Pancreas (tissue), 10 donors: ENCODE data around the gene ZNF93. TPM values are rescaled to one million over a fixed set of nuclear protein-coding genes. Genes with fewer than 3 reads are reported as not detected.
"Not testable (repeated sequence)": the region's sequence is repeated elsewhere in the genome, so short reads cannot be mapped to it uniquely, and the experiment has no call there.

Experiments
- ATAC-seq, 4 donors: fragments of 200-7000 bp; cut with Tn5 transposase; one replicate each; pipeline versions ENCODE4 v1.8.0 to v1.9.1; 2020; ENCODE audit warnings: mild to moderate bottlenecking in 4 of 4, moderate library complexity in 4 of 4
- DNase-seq, 6 donors: peaks; one replicate each; pipeline ENCODE4 v3.0.0-alpha.2; 2020
- FAIRE-seq: peaks from 2 replicates; lab custom pipeline; 2012; peaks lifted over from hg19 to GRCh38; lab: Jason Lieb, UNC
- H3K27ac ChIP-seq, 4 donors: fragments of 200-600 bp; sonication (generic); 1 replicate in 3 of 4; 2 replicates in 1 of 4; pipeline versions ENCODE4 v1.5.0 to v1.8.0; 2020
- H3K27me3 ChIP-seq, 4 donors: fragments of 200-600 bp; one replicate each; pipeline ENCODE4 v1.8.0; 2021
- H3K36me3 ChIP-seq, 3 donors: fragments of 200-600 bp; sonication (generic) in 1 of 3; one replicate each; pipeline versions ENCODE4 v1.5.0 to v1.8.0; 2020 to 2021
- H3K4me1 ChIP-seq, 3 donors: fragments of 200-600 bp; one replicate each; pipeline ENCODE4 v1.8.0; 2021
- H3K4me3 ChIP-seq, 4 donors: fragments of 200-600 bp; sonication (generic) in 2 of 4; one replicate each; pipeline versions ENCODE4 v1.5.0 to v1.8.0; 2020 to 2021
- H3K9me3 ChIP-seq, 4 donors: fragments of 200-600 bp; one replicate each; pipeline ENCODE4 v1.8.0; 2021
- WGBS, 2 donors: extraction: QIAGEN DNeasy Blood & Tissue Kit; methylation state at CpG; one replicate each; pipeline ENCODE4 v1.1.7; 2013; 5-methylcytosine and 5-hydroxymethylcytosine counted together
- intact Hi-C, 3 donors: fragments of 100-400 bp; cut with DNase I; formaldehyde crosslinking; loops; one replicate each; pipeline versions ENCODE4 v1.11.1 to v1.14.2; 2022
- polyA plus RNA-seq, 2 donors: library from polyadenylated mRNA; stranded (reverse); fragments of 200-250 nt; gene quantifications; one replicate each; pipeline ENCODE4 v1.2.3, GENCODE V29; 2013
- total RNA-seq, 6 donors: library from RNA; stranded (reverse); fragmentation: NEBNext Ultra II Directional in 4 of 6; extraction: Animal tissue kit (Norgen Biotek cat#: 25700) in 4 of 6; gene quantifications; one replicate each; pipeline versions ENCODE4 v1.2.1 to v1.2.4, GENCODE V29; 2021 to 2023
- TF ChIP-seq, protein P1 (sequence below), 4 donors: fragments of 200-600 bp; sonication (generic) in 3 of 4; IDR thresholded peaks; one replicate each; pipeline versions ENCODE4 v1.5.0 to v1.8.0; 2021; ENCODE audit warnings: antibody characterized with exemption in 4 of 4
- donor health status: healthy with polysubstance abuse.
- donor health status: DM: no; HTN: no; CAD: no; lungs with moderate emphysema.
- donor health status: DM: no; HTN: no; CAD: no.
- donor health status: control.
- donor health status: control.
- donor health status: Bipolar disorder and iron deficiency.
- donor health status: DM: yes; HTN: yes; CAD: no.
- donor health status: DM: no; HTN: no; CAD: no.
- donor health status: DM: no; HTN: no; CAD: no.
- donor health status: DM: yes; HTN: yes; CAD: no.

The ZNF93 gene
- total and polyA plus RNA-seq, 8 donors, result 1.8 to 3.4 (median 2.7) TPM

DNA sequence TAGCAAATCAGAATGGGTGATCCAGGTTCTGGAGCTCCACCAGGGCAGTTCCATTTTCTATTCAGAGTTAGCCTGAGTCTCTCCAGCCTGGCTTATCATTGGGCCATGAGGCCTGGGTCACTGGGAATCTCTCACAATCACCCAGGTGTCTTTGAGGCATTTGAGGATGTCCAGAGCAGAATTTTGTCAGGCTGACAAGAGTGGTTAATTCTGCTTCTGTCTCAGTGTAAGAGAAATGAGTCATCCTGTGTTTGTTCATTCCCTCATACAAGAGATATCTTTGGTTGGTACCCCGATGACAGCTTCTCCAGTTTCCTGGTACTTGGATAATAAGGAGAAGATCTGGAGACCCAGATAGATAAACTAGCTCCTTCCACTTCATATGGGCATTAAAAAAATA, 10.4 kb downstream of the ZNF93 start:
- intact Hi-C loops, result no loop called here
- 71 to 81% methylated on average over 1 of the region's 1 CpG for WGBS, 2 donors
- ATAC-seq (no peak), DNase-seq (no peak), FAIRE-seq (no peak)
- TF ChIP-seq, protein P1, sequence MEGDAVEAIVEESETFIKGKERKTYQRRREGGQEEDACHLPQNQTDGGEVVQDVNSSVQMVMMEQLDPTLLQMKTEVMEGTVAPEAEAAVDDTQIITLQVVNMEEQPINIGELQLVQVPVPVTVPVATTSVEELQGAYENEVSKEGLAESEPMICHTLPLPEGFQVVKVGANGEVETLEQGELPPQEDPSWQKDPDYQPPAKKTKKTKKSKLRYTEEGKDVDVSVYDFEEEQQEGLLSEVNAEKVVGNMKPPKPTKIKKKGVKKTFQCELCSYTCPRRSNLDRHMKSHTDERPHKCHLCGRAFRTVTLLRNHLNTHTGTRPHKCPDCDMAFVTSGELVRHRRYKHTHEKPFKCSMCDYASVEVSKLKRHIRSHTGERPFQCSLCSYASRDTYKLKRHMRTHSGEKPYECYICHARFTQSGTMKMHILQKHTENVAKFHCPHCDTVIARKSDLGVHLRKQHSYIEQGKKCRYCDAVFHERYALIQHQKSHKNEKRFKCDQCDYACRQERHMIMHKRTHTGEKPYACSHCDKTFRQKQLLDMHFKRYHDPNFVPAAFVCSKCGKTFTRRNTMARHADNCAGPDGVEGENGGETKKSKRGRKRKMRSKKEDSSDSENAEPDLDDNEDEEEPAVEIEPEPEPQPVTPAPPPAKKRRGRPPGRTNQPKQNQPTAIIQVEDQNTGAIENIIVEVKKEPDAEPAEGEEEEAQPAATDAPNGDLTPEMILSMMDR (IDR thresholded peaks at IDR 0.05), result no peak
- Histone ChIP-seq H3K4me1 (no peaks in the 10 kb centered on the region), H3K4me3 (no peak overlapping the region), H3K9me3 (no peaks in the 10 kb centered on the region), H3K36me3 (no peaks in the 10 kb centered on the region), H3K27me3 (no peaks in the 10 kb centered on the region), H3K27ac (no peak overlapping the region)

DNA sequence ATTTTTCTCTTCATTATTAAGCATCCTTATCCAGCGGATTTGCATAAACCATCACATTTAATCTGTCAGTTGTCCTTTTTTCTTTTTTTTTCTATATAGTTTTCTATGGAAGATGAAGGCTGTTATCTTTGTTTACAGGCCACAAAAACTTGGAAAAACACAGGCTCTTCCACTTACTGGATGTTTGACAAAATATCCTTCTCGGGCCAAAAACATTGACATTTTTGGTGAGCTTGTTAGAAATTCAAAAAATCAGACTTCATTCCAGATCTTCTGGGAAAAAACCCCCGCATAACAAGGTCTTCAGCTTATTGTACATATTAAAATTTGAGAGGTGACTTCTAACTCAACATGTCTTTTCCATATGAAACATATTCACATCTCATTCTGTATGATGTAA, 13.8 kb downstream of the ZNF93 start:
- 56 to 61% methylated on average over 3 of the region's 3 CpGs for WGBS, 2 donors
- TF ChIP-seq, protein P1 (IDR thresholded peaks at IDR 0.05), result no peak
- FAIRE-seq, result no peak
- H3K36me3 ChIP-seq, result no peaks in the 10 kb centered on the region
- H3K27me3 ChIP-seq, result no peaks in the 10 kb centered on the region
- no peaks in the 10 kb centered on the region for H3K9me3 ChIP-seq
- intact Hi-C loops, result no loop called here
- no peaks in the 10 kb centered on the region for H3K4me1 ChIP-seq
- DNase-seq, result no peak
- ATAC-seq, result no peak
- no peak overlapping the region for H3K4me3 ChIP-seq
- H3K27ac ChIP-seq, result no peak overlapping the region

DNA sequence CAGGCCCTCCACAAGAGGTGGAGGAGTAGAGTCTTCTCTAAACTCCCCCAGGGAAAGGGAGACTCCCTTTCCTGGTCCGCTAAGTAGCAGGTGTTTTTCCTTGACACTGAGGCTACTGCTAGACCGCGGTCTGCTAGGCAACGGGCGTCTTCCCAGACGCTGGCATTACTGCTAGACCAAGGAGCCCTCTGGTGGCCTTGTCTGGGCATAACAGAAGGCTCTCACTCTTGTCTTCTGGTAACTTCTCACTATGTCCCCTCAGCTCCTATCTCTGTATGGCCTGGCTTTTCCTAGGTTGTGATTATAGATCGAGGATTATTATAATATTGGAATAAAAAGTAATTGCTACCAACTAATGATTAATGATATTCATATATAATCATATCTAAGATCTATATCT, 29.7 kb downstream of the ZNF93 start:
- H3K27ac ChIP-seq, FAIRE-seq, H3K9me3 ChIP-seq, H3K4me3 ChIP-seq, intact Hi-C loops, H3K27me3 ChIP-seq, ATAC-seq, H3K4me1 ChIP-seq, H3K36me3 ChIP-seq: not testable (repeated sequence)
- peak; percentile 32 to 83 (median 62) for DNase-seq
- TF ChIP-seq, protein P1 (IDR thresholded peaks at IDR 0.05), result peak; percentile 28 to 60 (median 34)
- WGBS, 2 donors, result 44 to 46% methylated on average over 7 of the region's 7 CpGs

DNA sequence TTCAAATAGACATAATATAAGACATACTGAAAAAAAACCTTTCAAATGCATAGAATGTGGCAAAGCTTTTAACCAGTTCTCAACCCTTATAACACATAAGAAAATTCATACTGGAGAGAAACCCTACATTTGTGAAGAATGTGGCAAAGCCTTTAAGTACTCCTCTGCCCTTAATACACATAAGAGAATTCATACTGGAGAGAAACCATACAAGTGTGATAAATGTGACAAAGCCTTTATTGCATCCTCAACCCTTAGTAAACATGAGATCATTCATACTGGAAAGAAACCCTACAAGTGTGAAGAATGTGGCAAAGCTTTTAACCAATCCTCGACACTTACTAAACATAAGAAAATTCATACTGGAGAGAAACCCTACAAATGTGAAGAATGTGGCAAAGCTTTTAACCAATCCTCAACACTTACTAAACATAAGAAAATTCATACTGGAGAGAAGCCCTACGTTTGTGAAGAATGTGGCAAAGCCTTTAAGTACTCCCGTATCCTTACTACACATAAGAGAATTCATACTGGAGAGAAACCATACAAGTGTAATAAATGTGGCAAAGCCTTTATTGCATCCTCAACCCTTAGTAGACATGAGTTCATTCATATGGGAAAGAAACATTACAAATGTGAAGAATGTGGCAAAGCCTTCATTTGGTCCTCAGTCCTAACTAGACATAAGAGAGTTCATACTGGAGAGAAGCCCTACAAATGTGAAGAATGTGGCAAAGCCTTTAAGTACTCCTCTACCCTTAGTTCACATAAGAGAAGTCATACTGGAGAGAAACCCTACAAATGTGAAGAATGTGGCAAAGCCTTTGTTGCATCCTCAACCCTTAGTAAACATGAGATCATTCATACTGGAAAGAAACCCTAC, 32.9 kb downstream of the ZNF93 start:
- H3K27me3 ChIP-seq, intact Hi-C loops, H3K9me3 ChIP-seq, H3K36me3 ChIP-seq, DNase-seq, H3K27ac ChIP-seq, FAIRE-seq, H3K4me1 ChIP-seq, H3K4me3 ChIP-seq, ATAC-seq: not testable (repeated sequence)
- WGBS, 2 donors, result 89 to 94% methylated on average over 3 of the region's 3 CpGs

DNA sequence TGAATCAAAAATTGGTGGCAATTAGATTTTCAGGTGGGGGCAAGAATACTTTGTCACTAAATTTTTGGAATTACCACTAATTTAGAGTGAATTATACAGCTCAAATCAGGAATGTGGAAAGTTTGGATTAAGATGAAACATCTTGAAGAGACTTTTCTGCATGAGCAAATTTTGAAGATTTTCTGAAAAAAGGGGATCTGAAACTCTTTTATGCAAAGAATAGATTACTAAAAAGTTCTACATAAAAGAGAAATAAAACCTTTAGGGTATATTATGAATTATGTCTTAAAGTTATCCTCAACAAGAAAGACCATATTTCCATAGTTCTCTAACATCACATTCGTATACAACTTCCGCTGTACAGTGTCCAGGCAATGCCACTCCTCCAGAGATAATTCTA, 36.7 kb downstream of the ZNF93 start:
- ATAC-seq (no peak), FAIRE-seq (no peak), DNase-seq (no peak)
- Histone ChIP-seq H3K27ac (no peak overlapping the region), H3K4me1 (no peaks in the 10 kb centered on the region), H3K9me3 (peaks cover 0 to 4% (median 0%) of the 10 kb centered on the region in 4 donors), H3K27me3 (no peaks in the 10 kb centered on the region), H3K36me3 (no peaks in the 10 kb centered on the region), H3K4me3 (no peak overlapping the region)
- intact Hi-C loops, result no loop called here
- WGBS, 2 donors, result 92 to 96% methylated on average over 2 of the region's 2 CpGs
- TF ChIP-seq, protein P1 (IDR thresholded peaks at IDR 0.05), result no peak
